IMR-90 (cell line): ENCODE data around the gene SLC12A7. TPM values are rescaled to one million over a fixed set of nuclear protein-coding genes. Genes with fewer than 3 reads are reported as not detected.

ENCODE experiments used
- ATAC-seq: fragments of 200-7000 bp; cut with Tn5 transposase; 2 replicates; pipeline ENCODE4 v1.9.1; 2020; ENCODE audit warnings: low read depth, mild to moderate bottlenecking, moderate library complexity
- BruUV-seq: library from RNA; stranded (reverse); fragments of 400-500 nt; replicated peaks from 2 replicates; lab custom pipeline; 2021; lab: Mats Ljungman, UMichigan
- CTCF ChIA-PET: fragments of 300-600 bp; formaldehyde crosslinking; extraction: SDS; loops from one replicate; lab custom pipeline; 2021; ENCODE audit warnings: antibody characterized with exemption; lab: Yijun Ruan, JAX
- POLR2A ChIA-PET: fragments of 300-600 bp; sonication (Branson Sonifier 250); formaldehyde crosslinking; loops from one replicate; lab custom pipeline; 2022; ENCODE audit warnings: antibody characterized with exemption; ENCODE audit not compliant: unreplicated experiment; lab: Charles Lee
- DNase-seq: peaks from one replicate; pipeline ENCODE4 v3.0.0; 2013
- H2AFZ ChIP-seq: replicated peaks from 2 replicates; pipeline ENCODE3; 2013; ENCODE audit warnings: low read length, mild to moderate bottlenecking; ENCODE audit not compliant: poor library complexity
- H2AK5ac ChIP-seq: 2 replicates; pipeline ENCODE4 v1.6.1; 2013; ENCODE audit warnings: low read depth, low read length, inconsistent platforms
- H2AK9ac ChIP-seq: replicated peaks from 2 replicates; pipeline ENCODE3; 2013; ENCODE audit warnings: mild to moderate bottlenecking, low read depth, low read length, moderate library complexity; ENCODE audit not compliant: poor library complexity
- H2BK120ac ChIP-seq: 2 replicates; pipeline ENCODE4 v1.6.1; 2013; ENCODE audit warnings: low read depth, low read length, inconsistent platforms
- H2BK15ac ChIP-seq: 3 replicates; pipeline ENCODE4 v1.6.1; 2013; ENCODE audit warnings: low read depth, low read length, inconsistent platforms
- H2BK20ac ChIP-seq: 2 replicates; pipeline ENCODE4 v1.6.1; 2013; ENCODE audit warnings: low read depth, mild to moderate bottlenecking, inconsistent platforms, low read length, moderate library complexity
- H2BK5ac ChIP-seq: 2 replicates; pipeline ENCODE4 v1.6.1; 2013; ENCODE audit warnings: mild to moderate bottlenecking, low read depth, low read length, inconsistent platforms; ENCODE audit not compliant: poor library complexity, severe bottlenecking
- H3K14ac ChIP-seq: replicated peaks from 2 replicates; pipeline ENCODE4 v1.6.1; 2013; ENCODE audit warnings: low read depth, low read length, inconsistent platforms
- H3K18ac ChIP-seq: 2 replicates; pipeline ENCODE4 v1.6.1; 2013; ENCODE audit warnings: low read depth, low read length, control low read depth
- H3K23ac ChIP-seq: 2 replicates; pipeline ENCODE4 v1.6.1; 2013; ENCODE audit warnings: low read depth, low read length, inconsistent platforms
- H3K27ac ChIP-seq: 2 replicates; pipeline ENCODE4 v1.5.1; 2013; ENCODE audit warnings: mild to moderate bottlenecking, control low read depth, low read length; ENCODE audit not compliant: insufficient read depth
- H3K27me3 ChIP-seq: 2 replicates; pipeline ENCODE4 v1.6.1; 2013; ENCODE audit warnings: low read length; ENCODE audit not compliant: control insufficient read depth, insufficient read depth
- H3K36me3 ChIP-seq: 2 replicates; pipeline ENCODE4 v1.6.1; 2013; ENCODE audit warnings: low read length, mixed read lengths; ENCODE audit not compliant: control insufficient read depth, insufficient read depth
- H3K4ac ChIP-seq: 2 replicates; pipeline ENCODE4 v1.6.1; 2013; ENCODE audit warnings: low read depth, low read length, inconsistent platforms
- H3K4me1 ChIP-seq: 2 replicates; pipeline ENCODE4 v1.6.1; 2013; ENCODE audit warnings: low read length, mixed read lengths; ENCODE audit not compliant: control insufficient read depth, insufficient read depth
- H3K4me2 ChIP-seq: 2 replicates; pipeline ENCODE4 v1.6.1; 2013; ENCODE audit warnings: low read depth, mild to moderate bottlenecking, control low read depth, low read length, moderate library complexity
- H3K4me3 ChIP-seq: 2 replicates; pipeline ENCODE4 v1.5.1; 2013; ENCODE audit warnings: low read depth, mild to moderate bottlenecking, control low read depth, low read length, moderate library complexity; ENCODE audit not compliant: insufficient read depth
- H3K56ac ChIP-seq: 2 replicates; pipeline ENCODE4 v1.6.1; 2013; ENCODE audit warnings: low read length, inconsistent platforms; ENCODE audit not compliant: insufficient read depth; ENCODE audit errors: extremely low read depth
- H3K79me1 ChIP-seq, 2 experiments: 2 replicates each; pipeline ENCODE4 v1.6.1; 2013; ENCODE audit warnings: low read length in 2 of 2, inconsistent platforms in 1 of 2, low read depth in 1 of 2
- H3K9ac ChIP-seq: 2 replicates; pipeline ENCODE4 v1.6.1; 2013; ENCODE audit warnings: low read depth, low read length, control low read depth
- H3K9me1 ChIP-seq: 2 replicates; pipeline ENCODE4 v1.6.1; 2013; ENCODE audit warnings: low read length, inconsistent platforms; ENCODE audit not compliant: insufficient read depth
- H3K9me3 ChIP-seq: 2 replicates; pipeline ENCODE4 v1.6.1; 2013; ENCODE audit warnings: low read length; ENCODE audit not compliant: control insufficient read depth, insufficient read depth
- H4K20me1 ChIP-seq: 2 replicates; pipeline ENCODE4 v1.6.1; 2013; ENCODE audit warnings: low read length, inconsistent platforms; ENCODE audit not compliant: insufficient read depth
- H4K5ac ChIP-seq: 2 replicates; pipeline ENCODE4 v1.6.1; 2013; ENCODE audit warnings: mild to moderate bottlenecking, low read depth, low read length, control low read depth
- H4K8ac ChIP-seq, 2 experiments: 2 replicates each; pipeline ENCODE4 v1.6.1; 2013; ENCODE audit warnings: low read depth in 2 of 2, low read length in 2 of 2, control low read depth in 1 of 2, inconsistent platforms in 1 of 2
- H4K91ac ChIP-seq: 2 replicates; pipeline ENCODE4 v1.6.1; 2013; ENCODE audit warnings: low read depth, low read length, inconsistent platforms; ENCODE audit not compliant: insufficient read depth
- BHLHE40 ChIP-seq: fragments of 150-350 bp; IDR thresholded peaks from 2 replicates; pipeline ENCODE4 v1.6.1; 2016; ENCODE audit warnings: mild to moderate bottlenecking, low read depth, low read length
- CEBPB ChIP-seq: IDR thresholded peaks from 2 replicates; pipeline ENCODE4 v1.6.1; 2012; ENCODE audit warnings: low read depth, low read length, improper control_type of control experiment
- CHD1 ChIP-seq: IDR thresholded peaks from 2 replicates; pipeline ENCODE4 v1.6.1; 2012; ENCODE audit warnings: low read depth, low read length, improper control_type of control experiment
- CTCF ChIP-seq: conservative IDR thresholded peaks from 2 replicates; pipeline ENCODE4 v1.5.1; 2012; ENCODE audit warnings: mild to moderate bottlenecking, low read depth, low read length, improper control_type of control experiment
- ELK1 ChIP-seq: fragments of 150-350 bp; IDR thresholded peaks from 2 replicates; pipeline ENCODE4 v1.6.1; 2016; ENCODE audit warnings: low read depth, mild to moderate bottlenecking, low read length, moderate library complexity, borderline replicate concordance
- FOS ChIP-seq: fragments of 150-350 bp; IDR thresholded peaks from 2 replicates; pipeline ENCODE4 v1.6.1; 2016; ENCODE audit warnings: low read depth, low read length
- MAFK ChIP-seq: IDR thresholded peaks from 2 replicates; pipeline ENCODE4 v1.6.1; 2012; ENCODE audit warnings: low read depth, low read length, improper control_type of control experiment
- MAZ ChIP-seq: IDR thresholded peaks from 2 replicates; pipeline ENCODE4 v1.6.1; 2012; ENCODE audit warnings: low read depth, mild to moderate bottlenecking, low read length, improper control_type of control experiment, moderate library complexity, borderline replicate concordance
- MXI1 ChIP-seq: IDR thresholded peaks from 2 replicates; pipeline ENCODE4 v1.6.1; 2012; ENCODE audit warnings: low read depth, mild to moderate bottlenecking, low read length, moderate library complexity, borderline replicate concordance
- POLR2A ChIP-seq: IDR thresholded peaks from 2 replicates; pipeline ENCODE4 v1.6.1; 2012; ENCODE audit warnings: mild to moderate bottlenecking, low read depth, low read length
- RAD21 ChIP-seq: IDR thresholded peaks from 2 replicates; pipeline ENCODE4 v1.6.1; 2012; ENCODE audit warnings: low read length, improper control_type of control experiment
- RCOR1 ChIP-seq: IDR thresholded peaks from 2 replicates; pipeline ENCODE4 v1.6.1; 2012; ENCODE audit warnings: mild to moderate bottlenecking, low read length, improper control_type of control experiment; ENCODE audit not compliant: insufficient replicate concordance
- RFX5 ChIP-seq: IDR thresholded peaks from 2 replicates; pipeline ENCODE4 v1.8.0; 2012; ENCODE audit warnings: low read depth, mild to moderate bottlenecking, low read length, moderate library complexity
- SMC3 ChIP-seq: fragments of 150-350 bp; IDR thresholded peaks from 2 replicates; pipeline ENCODE4 v1.6.1; 2016; ENCODE audit warnings: low read depth, mild to moderate bottlenecking, antibody characterized with exemption, low read length, moderate library complexity
- USF2 ChIP-seq: fragments of 150-350 bp; IDR thresholded peaks from 2 replicates; pipeline ENCODE4 v1.6.1; 2017; ENCODE audit warnings: mild to moderate bottlenecking, antibody characterized with exemption, low read length, low read depth
- WGBS, 2 experiments: methylation state at CpG; one replicate each; pipeline versions ENCODE4 v1.1.5 to v1.1.7; 2013; ENCODE audit warnings: missing lambda C conversion rate in 2 of 2; ENCODE audit not compliant: insufficient read length in 1 of 2; ENCODE audit errors: extremely low coverage in 2 of 2; 5-methylcytosine and 5-hydroxymethylcytosine counted together
- dilution Hi-C: fragments of 300-500 bp; cut with HindIII; formaldehyde crosslinking; loops from one replicate; pipeline ENCODE4 v1.14.3; 2018; ENCODE audit warnings: low sequenced_read_pairs; ENCODE audit not compliant: unreplicated experiment
- in situ Hi-C: fragments of 300-500 bp; cut with MboI; formaldehyde crosslinking; loops from 3 replicates; pipeline ENCODE4 v1.14.3; 2019; ENCODE audit warnings: low sequenced_read_pairs, inconsistent platforms, mixed read lengths
- intact Hi-C: fragments of 100-400 bp; cut with micrococcal nuclease; formaldehyde crosslinking; loops from 2 replicates; pipeline ENCODE4 v1.10.0; 2022
- polyA plus RNA-seq, 3 experiments: library from polyadenylated mRNA; depleted of rRNA; stranded (reverse); fragments of >200 nt; gene quantifications; 2 replicates each; pipeline ENCODE4 v1.2.3, GENCODE V29; 2012; ENCODE audit warnings: low replicate concordance in 1 of 3
- total RNA-seq: library from RNA; depleted of rRNA; stranded (reverse); fragments of >200 nt; gene quantifications from 2 replicates; pipeline ENCODE4 v1.2.3, GENCODE V29; 2012

Gene SLC12A7
- total and polyA plus RNA-seq, 2 of the 4 experiments (the other 2 are of a cell fraction) = 3.0 to 6.1 TPM

- Histone ChIP-seq H2BK5ac (no peak overlapping the region), H3K56ac (no peak overlapping the region), H3K27ac (no peak overlapping the region), H2BK120ac (no peak overlapping the region), H3K9me1 (no peaks in the 10 kb centered on the region), H3K4me3 (no peak overlapping the region), H3K4me2 (no peak overlapping the region), H3K9ac (no peak overlapping the region), H3K9me3 (no peaks in the 10 kb centered on the region), H2AFZ (no peak overlapping the region), H3K4ac (no peak overlapping the region), H3K4me1 (peaks cover 7% of the 10 kb centered on the region; the same call in 1 of the 2 replicates), H2BK15ac (no peak overlapping the region), H2AK5ac (no peak overlapping the region), H3K36me3 (no peaks in the 10 kb centered on the region), H4K20me1 (peaks cover 12% of the 10 kb centered on the region), H2AK9ac (no peak overlapping the region), H2BK20ac (no peak overlapping the region), H4K5ac (no peak overlapping the region), H3K18ac (no peak overlapping the region), H3K79me1 (peaks cover 0 to 7% of the 10 kb centered on the region in 2 experiments; a peak in 1 of 4 replicates), H3K23ac (no peak overlapping the region), H4K91ac (no peak overlapping the region), H4K8ac (no peak overlapping the region), H3K14ac (no peak overlapping the region), H3K27me3 (no peaks in the 10 kb centered on the region)
- ATAC-seq (no peak), DNase-seq (no peak)
- intact Hi-C loops = no loop called here
- no TSS peak for BruUV-seq
- in situ Hi-C loops = no loop called here
- dilution Hi-C loops = no loop called here
- POLR2A ChIA-PET = no interaction called here
- CTCF ChIA-PET = no interaction called here
- 77% methylated on average over 12 of the region's 23 CpGs; no CpG with 5 or more reads in 1 of the 2 experiments for WGBS, 2 experiments
- TF ChIP-seq CTCF (no peak), BHLHE40 (no peak), RAD21 (no peak), CEBPB (no peak), MXI1 (no peak), RFX5 (no peak), POLR2A (no peak), RCOR1 (no peak), ELK1 (no peak), FOS (no peak), CHD1 (no peak), SMC3 (no peak), MAFK (no peak), MAZ (no peak), USF2 (no peak)
Observed at GRCh38 chr5:1106385-1107166, 5.3 kb downstream of the SLC12A7 start.
